HL-60 (cell line): ENCODE results near the gene ITGB1.
"Not testable (repeated sequence)": the region's sequence is repeated elsewhere in the genome, so short reads cannot be mapped to it uniquely, and the experiment has no call there.

Source experiments
- CTCF ChIP-seq: IDR thresholded peaks from one replicate; pipeline ENCODE4 v1.5.1; 2011; ENCODE audit warnings: low read length, control low read depth, inconsistent platforms; ENCODE audit not compliant: insufficient read depth
- GABPA ChIP-seq: IDR thresholded peaks from 2 replicates; pipeline ENCODE4 v1.6.1; 2012; ENCODE audit warnings: low read depth
- POLR2AphosphoS5 ChIP-seq: IDR thresholded peaks from 2 replicates; pipeline ENCODE4 v1.6.1; 2012; ENCODE audit warnings: low read depth
- REST ChIP-seq: IDR thresholded peaks from 2 replicates; pipeline ENCODE4 v1.6.1; 2012; ENCODE audit warnings: low read depth; ENCODE audit not compliant: insufficient replicate concordance
- SPI1 ChIP-seq: IDR thresholded peaks from 2 replicates; pipeline ENCODE4 v1.6.1; 2012; ENCODE audit warnings: low read depth, mild to moderate bottlenecking, borderline replicate concordance

- not testable (repeated sequence) for TF ChIP-seq CTCF, SPI1, REST, POLR2AphosphoS5, GABPA
Observed at GRCh38 chr10:32977846-32978809, 20.1 kb upstream of the ITGB1 start.
